HS-5 (cell line): ENCODE data around the gene CHST4.
"Not testable (repeated sequence)": the region's sequence is repeated elsewhere in the genome, so short reads cannot be mapped to it uniquely, and the experiment has no call there.

Experiments
- DNase-seq: peaks from one replicate; pipeline ENCODE4 v3.0.0-alpha.2; 2012; ENCODE audit warnings: low read depth

CHST4 gene

GRCh38 chr16:71570144-71570543 is 43.9 kb downstream of the CHST4 start:
- no peak for DNase-seq

DNA sequence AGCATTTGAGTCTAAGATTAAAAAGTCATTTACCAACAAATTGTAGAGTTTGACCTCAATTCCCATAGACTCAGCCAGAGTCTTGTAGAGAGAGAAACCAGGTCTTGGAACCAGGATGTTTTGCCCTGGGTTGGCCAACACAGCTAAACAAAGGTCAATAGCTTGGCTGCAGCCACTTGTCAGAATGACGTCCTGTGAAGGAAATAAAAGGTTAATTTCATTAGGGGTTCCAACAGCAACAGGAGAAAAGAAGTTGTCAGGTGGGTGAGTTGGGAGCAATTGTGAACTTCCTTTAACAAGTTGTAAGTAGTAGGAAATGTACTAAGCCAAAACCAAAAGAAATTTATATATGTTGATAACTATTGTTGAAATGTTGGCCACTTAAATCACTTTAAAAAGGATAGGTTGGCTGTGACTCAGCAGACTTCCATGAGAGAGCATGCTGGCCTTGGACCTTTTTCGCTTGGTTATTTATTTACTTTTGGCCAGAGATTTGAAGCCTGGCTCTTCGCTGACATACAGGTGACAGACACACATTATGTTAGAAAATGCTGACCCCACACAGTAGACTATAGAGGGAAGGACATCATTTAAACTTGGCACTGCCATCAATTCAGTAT is 46.4 kb downstream of the CHST4 start:
- no peak for DNase-seq

GRCh38 chr16:71573387-71574094 is 47.3 kb downstream of the CHST4 start:
- DNase-seq = no peak

- no peak for DNase-seq
These were observed 48.5 kb downstream of the CHST4 start for GRCh38 chr16:71574702-71575101.

GRCh38 chr16:71576971-71577370 is 50.7 kb downstream of the CHST4 start, which contains the start of gene TAT:
Gene TAT (minus strand): TSS chr16:71577092. CDS start chr16:71576415, 677 bp downstream.
- no peak for DNase-seq

GRCh38 chr16:71582553-71582848 is 56.3 kb downstream of the CHST4 start:
- DNase-seq = not testable (repeated sequence)

DNA sequence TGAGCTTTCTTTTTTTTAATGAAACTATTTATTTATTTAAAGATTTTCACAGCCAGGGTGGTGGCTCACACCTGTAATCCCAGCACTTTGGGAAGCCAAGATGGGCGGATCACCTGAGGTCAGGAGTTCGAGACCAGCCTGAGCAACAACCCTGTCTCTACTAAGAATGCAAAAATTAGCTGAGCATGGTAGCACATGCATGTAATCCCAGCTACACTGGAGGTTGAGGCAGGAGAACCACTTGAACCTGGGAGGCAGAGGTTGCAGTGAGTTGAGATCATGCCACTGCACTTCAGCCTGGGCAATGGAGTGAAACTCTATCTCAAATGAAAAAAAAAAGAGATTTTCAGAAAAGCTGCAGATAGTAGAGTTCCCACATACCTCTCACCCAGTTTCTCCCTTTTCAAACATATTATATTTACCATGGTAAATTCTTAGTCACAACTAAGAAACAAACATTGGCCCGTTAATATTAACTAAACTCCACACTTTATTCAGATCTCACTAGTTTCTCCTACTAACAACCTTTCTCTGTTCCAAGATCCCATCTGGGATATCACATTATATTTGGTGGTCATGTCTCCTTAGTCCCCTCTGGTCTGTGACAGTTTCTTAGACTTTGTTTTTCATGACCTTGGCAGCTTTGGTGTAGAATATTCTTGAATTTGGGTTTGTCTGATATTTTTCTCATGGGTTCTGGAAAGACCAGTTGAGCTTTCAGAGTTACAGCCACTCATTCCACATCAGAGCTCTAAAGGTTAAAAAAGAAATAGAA is 58.5 kb downstream of the CHST4 start:
- no peak for DNase-seq

DNA sequence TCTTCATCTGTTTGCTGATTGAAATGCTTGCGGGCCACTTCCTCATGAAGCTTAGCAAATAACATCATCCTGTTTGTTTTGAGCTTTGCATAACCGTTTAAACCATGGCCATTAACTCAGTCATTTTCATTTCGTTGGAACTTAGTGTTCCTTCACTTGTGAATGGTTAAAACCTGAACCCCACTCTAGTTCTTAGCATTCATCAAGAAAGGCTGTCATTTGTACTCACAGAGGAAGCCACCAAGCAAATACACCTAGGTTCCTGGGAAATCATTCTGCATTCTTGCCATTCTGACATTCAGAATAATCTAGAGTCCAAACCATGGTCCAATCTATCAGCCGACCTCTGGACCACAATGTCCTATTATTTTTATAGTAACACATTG is 59.1 kb downstream of the CHST4 start:
- DNase-seq = no peak
